ENCODE results near the gene PRDM8.
"Not testable (repeated sequence)": the region's sequence is repeated elsewhere in the genome, so short reads cannot be mapped to it uniquely, and the experiment has no call there.

PRDM8 gene

DNA sequence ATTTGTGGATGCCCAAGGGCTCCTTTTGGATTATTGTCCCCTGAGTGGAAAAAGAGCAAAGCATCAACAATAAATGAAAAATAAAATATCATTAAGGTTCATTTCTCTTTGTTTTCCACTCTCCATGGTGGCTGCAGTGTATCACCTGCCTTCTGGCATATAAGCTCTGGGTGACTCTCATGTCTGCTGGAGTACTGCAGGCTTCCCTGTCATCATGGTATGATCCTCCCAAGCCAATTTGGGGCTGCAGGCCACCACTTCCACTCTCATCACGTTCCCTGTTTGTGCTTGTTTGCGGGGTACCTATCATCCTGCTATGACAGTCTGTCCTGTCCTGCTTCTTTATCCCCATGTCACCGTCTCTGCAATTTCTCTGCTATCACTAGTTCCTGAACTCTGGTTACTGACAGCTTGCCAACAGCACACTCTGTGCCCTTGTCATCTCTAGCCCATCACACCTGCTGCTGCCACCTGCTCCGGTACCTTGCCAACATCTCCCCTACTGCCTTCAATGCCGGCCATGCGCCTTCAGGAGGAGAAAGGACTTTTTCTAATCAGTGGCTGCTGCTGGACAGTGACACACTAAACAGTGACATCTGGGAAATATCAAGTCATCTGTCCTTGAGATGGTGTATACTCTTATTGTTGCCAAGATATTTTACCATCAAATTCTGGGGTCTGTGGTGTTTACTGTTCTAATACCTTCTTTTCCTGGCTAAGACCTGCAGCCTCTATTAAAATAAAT lies 46.1 kb downstream of the PRDM8 start:
- no peaks in the 10 kb centered on the region for H3K4me1 ChIP-seq (ENCODE audit: insufficient read depth, low read length)
- no peaks in the 10 kb centered on the region for H3K9me3 ChIP-seq (ENCODE audit: control insufficient read depth, insufficient read depth, low read length)
- H3K36me3 ChIP-seq (ENCODE audit: insufficient read depth, low read length), result no peaks in the 10 kb centered on the region
- H3K9ac ChIP-seq (ENCODE audit: low read depth, low read length), result no peak overlapping the region

- H3K36me3 ChIP-seq (ENCODE audit: insufficient read depth, low read length); H3K9ac ChIP-seq (ENCODE audit: low read depth, low read length); H3K4me1 ChIP-seq (ENCODE audit: insufficient read depth, low read length); H3K9me3 ChIP-seq (ENCODE audit: control insufficient read depth, insufficient read depth, low read length): not testable (repeated sequence)
Measured at GRCh38 chr4:80247484-80247883, 50.2 kb downstream of the PRDM8 start.

GRCh38 chr4:80249144-80249543 lies 51.8 kb downstream of the PRDM8 start:
- Histone ChIP-seq H3K4me1 (ENCODE audit: insufficient read depth, low read length) (no peaks in the 10 kb centered on the region), H3K36me3 (ENCODE audit: insufficient read depth, low read length) (no peaks in the 10 kb centered on the region), H3K9ac (ENCODE audit: low read depth, low read length) (no peak overlapping the region), H3K9me3 (ENCODE audit: control insufficient read depth, insufficient read depth, low read length) (no peaks in the 10 kb centered on the region)

GRCh38 chr4:80252427-80252826 lies 55.1 kb downstream of the PRDM8 start:
- H3K4me1 ChIP-seq (ENCODE audit: insufficient read depth, low read length), result no peaks in the 10 kb centered on the region
- H3K36me3 ChIP-seq (ENCODE audit: insufficient read depth, low read length), result no peaks in the 10 kb centered on the region
- no peaks in the 10 kb centered on the region for H3K9me3 ChIP-seq (ENCODE audit: control insufficient read depth, insufficient read depth, low read length)
- no peak overlapping the region for H3K9ac ChIP-seq (ENCODE audit: low read depth, low read length)

DNA sequence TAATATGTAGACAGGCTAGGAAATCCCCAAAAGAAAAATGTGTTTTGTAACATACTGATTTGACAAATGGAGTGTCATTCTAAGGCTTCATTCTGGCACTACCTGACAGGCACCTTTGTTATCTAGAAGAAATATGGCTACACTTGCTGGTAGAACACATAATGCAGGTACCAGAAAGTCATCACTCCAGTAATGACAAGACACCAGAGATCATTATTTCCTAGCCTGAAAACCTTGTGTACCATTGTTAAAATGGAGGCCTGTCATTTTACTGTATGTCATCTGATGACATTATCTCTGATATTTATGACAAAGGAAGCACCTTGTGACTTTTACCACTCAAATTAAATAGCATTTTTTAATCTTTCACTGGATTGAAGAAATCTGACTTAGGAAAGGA lies 55.6 kb downstream of the PRDM8 start:
- Histone ChIP-seq H3K36me3 (ENCODE audit: insufficient read depth, low read length) (no peaks in the 10 kb centered on the region), H3K9ac (ENCODE audit: low read depth, low read length) (no peak overlapping the region), H3K4me1 (ENCODE audit: insufficient read depth, low read length) (no peaks in the 10 kb centered on the region), H3K9me3 (ENCODE audit: control insufficient read depth, insufficient read depth, low read length) (no peaks in the 10 kb centered on the region)

DNA sequence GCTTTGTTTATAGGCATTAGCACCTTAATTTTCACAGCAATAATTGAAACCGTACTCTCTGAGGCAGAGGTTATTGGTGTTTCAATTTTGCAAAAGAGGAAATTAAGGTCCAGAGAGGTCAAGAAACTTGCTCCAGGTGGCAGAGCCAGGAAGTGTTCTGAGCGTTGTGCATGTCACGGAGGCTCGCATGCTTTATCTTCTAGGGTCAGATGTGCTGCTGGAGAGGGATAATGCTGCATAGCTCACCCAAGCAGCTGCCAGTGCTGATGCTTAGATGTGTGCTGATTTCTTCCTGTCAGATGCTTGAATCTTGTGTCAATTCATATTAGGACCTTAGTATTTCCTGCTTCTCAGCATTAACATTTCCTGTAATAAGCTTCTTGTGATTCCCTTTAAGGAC lies 56.2 kb downstream of the PRDM8 start:
- no peaks in the 10 kb centered on the region for H3K36me3 ChIP-seq (ENCODE audit: insufficient read depth, low read length)
- no peak overlapping the region for H3K9ac ChIP-seq (ENCODE audit: low read depth, low read length)
- no peaks in the 10 kb centered on the region for H3K9me3 ChIP-seq (ENCODE audit: control insufficient read depth, insufficient read depth, low read length)
- no peaks in the 10 kb centered on the region for H3K4me1 ChIP-seq (ENCODE audit: insufficient read depth, low read length)

Data from ES-I3 (cell line).